Activated CD4-positive, alpha-beta T cell treated with anti-CD3 and anti-CD28 coated beads, Interleukin-2, Interleukin-4, amounts not matched to agents 100 ng/mL and 50 ng/mL, durations not matched to agents 16 hours and 8 hours (primary cell): Measurements from ENCODE around the gene IL5RA.

ENCODE experiments used
- DNase-seq: peaks from one replicate; pipeline ENCODE4 v3.0.0-alpha.2; 2020; ENCODE audit warnings: low spot score

The IL5RA gene

GRCh38 chr3:3107181-3107580 is 3.0 kb downstream of the IL5RA start:
- no peak for DNase-seq

GRCh38 chr3:3105815-3106214 is 4.4 kb downstream of the IL5RA start:
- no peak for DNase-seq

DNA sequence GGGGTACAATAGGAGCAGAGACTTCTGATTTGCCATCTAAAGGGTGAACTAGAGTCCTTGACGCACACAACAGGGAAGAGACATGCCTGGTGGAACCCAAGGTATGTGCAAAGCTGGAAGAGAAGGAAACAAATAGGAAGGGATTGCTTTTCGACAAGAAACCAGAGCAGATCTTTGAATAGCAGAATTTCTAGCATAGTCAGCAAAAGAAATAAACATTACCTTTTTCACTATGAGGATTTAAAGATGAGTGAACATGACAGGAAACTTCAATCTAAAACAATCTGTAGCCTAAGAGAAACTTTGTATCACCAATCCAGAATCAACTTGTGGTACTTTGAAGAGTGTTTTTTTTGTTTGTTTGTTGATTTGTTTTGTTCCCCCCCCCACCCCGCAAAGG is 4.9 kb downstream of the IL5RA start:
- no peak for DNase-seq

DNA sequence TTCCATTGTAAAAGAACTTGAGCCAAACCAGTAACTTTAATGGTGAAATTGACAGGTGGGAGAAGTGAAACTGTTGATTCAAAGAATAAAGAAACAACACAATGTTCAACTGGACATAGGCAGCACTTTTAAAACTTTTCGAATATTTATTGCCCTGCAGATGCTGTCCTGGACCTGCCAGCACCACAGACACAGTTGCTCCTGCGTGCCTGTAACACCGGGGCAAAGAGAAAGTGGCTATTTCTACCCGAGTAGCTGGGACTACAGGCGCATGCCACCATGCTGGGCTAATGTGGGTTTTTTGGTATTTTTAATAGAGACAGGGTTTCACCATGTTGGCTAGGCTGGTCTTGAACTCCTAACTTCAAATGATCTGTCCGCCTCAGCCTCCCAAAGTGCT is 7.4 kb downstream of the IL5RA start:
- DNase-seq: no peak

DNA sequence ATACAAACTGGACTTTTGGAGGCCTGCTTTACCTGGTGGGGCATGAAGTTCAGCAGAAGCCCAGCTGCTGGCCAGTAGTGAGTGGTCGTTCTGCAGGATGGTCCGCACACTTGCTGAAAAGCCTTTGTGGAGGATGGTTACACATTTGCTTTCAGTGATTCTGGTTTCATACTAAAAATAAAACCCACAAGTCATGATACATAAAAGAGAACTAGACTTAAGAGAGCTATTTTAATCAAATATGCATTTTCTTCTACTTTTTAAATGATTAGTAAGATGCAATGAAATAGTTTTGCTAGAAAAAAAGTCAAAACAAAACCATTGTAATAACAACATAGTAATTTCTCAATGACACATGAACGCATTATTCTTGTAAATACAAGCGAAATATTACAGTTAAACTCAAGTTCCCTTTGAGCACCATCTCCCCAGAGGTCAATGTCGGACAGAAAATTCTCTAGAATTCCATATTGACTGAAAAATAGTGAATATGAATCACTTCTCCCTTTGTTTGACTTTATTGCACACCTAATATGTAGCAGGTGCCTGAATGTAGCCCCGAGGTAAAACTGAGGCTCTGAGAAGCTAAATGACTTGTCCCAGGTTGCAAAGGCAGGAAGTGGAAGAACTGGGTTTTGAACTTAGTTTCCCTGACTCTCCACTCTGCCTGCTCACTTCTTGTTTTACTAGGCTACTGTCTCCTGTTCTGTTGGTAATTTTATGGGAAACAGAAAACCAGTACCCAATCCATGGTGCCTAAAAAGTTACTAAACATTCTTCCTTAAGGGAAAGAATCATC is 8.3 kb downstream of the IL5RA start:
- DNase-seq: no peak

DNA sequence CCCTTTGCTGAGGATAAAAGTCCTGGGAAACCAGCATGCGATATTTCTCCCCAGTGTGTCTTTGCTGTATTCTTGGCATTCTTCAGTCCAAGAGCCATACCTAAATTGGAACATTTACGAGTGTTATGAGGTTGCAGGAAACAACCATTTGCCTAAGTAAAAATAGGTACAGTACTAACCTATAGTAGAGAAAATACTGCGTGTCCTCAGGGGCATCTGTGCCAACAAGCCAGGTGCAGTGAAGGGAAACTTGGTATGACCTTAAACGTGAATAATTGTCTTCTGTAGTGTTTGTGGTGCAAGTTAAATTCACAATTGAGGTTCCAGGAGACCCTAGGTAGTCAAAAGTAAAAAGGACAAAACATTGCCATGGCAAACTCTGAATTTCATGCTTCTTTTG is 12.2 kb downstream of the IL5RA start:
- DNase-seq: no peak

GRCh38 chr3:3089017-3089416 is 21.2 kb downstream of the IL5RA start:
- no peak for DNase-seq

DNA sequence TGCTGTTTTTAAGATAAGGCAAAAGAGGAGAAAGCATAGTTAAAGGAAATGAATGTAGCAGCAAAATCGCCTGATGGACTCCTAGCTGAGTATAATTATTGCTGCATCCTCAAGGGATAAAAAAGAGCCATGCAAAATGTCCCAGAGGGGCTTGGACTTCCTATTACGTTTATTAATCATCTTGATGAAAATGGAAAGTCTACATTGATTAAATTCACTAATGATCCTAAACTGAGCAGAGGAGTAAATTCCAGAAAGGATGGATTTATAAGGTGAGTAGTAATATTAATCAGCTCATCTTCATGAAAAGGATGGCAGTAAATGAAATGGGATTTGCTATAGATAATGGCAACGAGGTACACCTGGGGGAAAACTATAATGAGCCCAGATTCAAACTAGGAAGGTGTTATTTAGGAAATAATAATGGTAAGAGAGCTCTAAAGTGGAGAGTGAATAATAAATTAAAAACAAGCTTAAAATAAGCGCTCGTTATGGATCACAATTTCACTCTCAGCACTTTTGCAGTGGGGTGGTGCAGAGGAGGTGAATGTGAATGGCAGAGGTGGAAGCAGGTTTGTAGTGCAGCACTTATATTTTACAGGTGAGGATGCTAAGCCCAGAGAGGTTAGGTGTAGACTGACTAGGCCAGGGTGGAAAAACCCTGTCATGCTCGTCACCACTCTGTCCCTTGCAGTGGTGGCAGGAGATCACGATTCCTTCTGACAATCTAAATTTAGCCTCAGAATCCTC is 22.3 kb downstream of the IL5RA start:
- no peak for DNase-seq

DNA sequence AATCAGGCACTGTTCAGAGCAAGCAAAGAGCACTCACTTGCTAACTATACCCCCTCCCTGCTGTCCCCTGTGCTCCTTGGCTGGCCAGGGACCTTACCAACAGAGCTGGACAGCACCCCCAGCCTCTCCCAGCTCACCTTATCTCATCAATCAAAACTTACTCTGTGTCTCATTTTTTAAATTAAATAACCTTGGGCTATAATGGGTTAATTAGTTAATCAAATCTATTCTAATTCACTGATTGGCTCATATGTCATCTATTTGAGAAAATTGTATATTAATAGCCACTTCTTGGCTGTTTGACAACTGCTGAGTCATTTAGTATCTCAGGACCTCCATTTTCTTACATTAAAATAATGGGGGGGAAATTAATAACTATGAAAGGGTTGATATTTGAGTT is 22.9 kb downstream of the IL5RA start:
- no peak for DNase-seq

- no peak for DNase-seq
These were observed 23.9 kb downstream of the IL5RA start for GRCh38 chr3:3086239-3086638.

DNA sequence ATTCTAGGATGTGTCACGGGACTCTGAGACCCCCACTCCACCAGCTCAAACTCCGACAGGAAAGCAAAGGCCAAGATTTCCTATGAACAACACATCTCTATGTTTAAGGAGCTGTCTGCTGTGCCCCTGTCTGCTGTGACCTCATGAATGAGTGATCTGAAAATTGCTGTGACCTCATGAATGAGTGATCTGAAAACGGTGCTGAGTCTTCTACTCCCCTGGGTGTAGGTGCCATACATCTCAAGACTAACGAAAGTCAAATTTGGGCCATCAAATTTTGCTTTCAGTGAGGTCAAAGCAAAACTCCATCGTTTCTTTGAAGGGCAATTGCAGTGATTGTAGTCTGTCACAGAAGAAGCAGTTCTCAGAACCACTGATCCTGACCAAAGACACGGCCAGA is 24.4 kb downstream of the IL5RA start:
- DNase-seq: no peak

- no peak for DNase-seq
These were observed 25.3 kb downstream of the IL5RA start for GRCh38 chr3:3084890-3085289.

GRCh38 chr3:3082234-3082924 is 27.8 kb downstream of the IL5RA start:
- DNase-seq: no peak

GRCh38 chr3:3081381-3082233 is 28.6 kb downstream of the IL5RA start:
- DNase-seq: no peak

GRCh38 chr3:3080309-3080708 is 29.9 kb downstream of the IL5RA start:
- DNase-seq: no peak

DNA sequence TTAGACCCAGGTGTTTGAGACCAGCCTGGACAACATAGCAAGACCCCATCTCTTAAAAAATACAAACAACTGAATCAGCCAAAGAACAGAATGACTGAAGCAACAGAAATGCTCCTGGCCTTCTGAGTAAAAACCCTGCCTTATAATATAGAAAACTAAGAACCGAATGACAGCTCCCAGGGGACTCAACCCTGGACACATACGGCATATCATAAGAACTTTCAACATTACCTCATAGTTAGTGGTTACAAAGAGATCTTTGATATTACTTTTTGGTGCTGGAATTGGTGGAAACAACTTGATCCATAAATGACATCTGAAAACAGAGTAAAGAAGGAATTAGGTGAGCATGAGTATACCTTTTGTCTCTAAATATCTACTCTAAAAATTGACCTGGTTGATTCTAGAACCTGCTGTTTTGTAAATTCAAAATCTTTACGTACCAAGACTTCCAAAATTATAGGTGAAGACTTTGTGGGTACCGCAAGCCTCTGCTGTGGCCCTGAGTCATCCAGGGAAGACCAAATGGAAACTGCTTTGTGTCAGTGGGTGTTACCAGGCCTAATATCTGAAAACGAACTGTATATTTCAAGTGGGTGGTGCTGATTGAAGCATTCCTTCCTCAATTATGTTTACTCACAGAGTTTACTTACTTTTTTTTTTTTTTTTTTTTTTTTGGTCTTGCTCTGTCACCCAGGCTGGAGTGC is 35.5 kb downstream of the IL5RA start:
- DNase-seq: no peak

- no peak for DNase-seq
These were observed 39.0 kb downstream of the IL5RA start for GRCh38 chr3:3071136-3071535.

DNA sequence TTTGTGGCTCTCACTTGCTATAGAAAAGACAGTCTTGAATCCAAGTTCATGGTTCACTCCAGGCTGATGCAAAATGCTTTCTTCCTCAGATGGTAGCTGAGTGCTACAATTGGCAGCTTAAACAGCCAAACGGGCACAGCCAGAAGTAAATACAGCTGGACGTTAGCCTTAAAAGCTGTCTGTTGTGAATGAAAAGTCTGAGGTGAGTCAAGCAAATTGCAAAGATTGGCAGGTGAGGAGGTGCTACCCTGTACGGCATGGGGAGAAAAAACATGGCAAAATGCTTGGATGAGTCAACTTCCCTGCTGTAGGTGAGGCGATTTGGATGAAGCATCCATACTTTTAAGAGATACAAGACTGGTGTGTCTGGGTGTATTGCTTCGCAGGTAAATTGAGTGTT is 40.5 kb downstream of the IL5RA start:
- no peak for DNase-seq

DNA sequence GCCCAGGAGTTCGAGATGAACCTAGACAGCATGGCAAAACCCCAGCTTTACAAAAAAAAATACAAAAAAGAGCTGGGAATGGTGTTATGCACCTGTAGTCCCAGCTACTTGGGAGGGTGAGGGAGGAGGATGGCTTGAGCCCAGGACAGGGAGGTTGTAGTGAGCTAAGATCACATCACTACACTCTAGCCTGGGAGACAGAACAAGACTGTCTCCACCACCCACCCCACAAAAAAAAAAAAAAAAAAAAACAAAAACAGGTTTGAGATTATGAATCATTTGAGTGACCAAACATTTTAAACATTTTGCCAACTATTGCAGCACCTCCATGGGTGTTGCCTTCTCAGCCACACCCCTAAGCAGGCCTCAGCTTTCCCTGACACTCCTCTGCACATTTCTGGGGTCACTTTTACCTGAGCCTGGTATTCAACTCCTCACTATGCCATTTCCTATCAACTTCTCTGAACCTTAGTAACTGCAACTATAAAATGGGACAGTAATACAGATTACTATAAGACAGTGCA is 41.8 kb downstream of the IL5RA start:
- no peak for DNase-seq

DNA sequence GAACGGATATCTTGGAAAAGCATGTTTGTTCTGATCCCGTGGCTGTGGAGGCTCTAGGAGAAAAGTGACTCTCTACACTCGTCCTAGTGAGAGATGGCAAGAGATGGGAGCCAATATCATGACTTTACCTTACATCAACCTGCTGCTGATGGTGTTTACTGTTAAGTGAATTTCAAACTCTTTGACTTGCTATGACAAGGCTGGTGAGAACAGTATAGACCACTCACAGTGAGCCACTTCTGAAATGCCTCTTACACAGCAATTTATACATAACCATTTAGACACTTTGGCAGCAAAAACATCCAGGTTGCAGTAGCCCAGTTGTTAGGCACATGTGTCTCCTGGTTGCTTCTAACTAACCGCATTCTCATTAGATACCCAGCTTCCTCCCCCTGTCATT is 43.3 kb downstream of the IL5RA start:
- no peak for DNase-seq

DNA sequence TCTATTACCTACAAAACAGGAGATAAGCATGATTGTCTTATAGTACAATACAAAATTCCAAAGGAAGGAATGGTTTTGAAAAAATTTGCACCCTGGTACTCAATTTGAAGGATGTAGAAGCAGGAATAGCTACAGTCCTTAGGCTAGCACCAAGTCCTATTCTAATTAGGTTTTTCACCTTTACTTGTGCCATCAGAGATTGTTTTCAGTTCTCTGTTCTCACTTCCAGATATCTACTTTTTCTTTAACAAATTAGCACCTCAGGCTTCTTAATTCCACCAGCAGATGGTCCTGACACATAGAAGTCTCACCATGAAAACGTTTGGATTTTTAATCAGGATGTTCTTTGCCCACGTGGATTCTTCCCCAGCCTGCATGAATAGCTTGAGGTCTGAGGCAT is 43.8 kb downstream of the IL5RA start:
- DNase-seq: no peak
